ENCODE measurements around the gene DUSP14.
A peak's percentile ranks its signal among the peaks of the same experiment; 100 is the strongest.
"Not testable (repeated sequence)": the region's sequence is repeated elsewhere in the genome, so short reads cannot be mapped to it uniquely, and the experiment has no call there.

The DUSP14 gene

DNA sequence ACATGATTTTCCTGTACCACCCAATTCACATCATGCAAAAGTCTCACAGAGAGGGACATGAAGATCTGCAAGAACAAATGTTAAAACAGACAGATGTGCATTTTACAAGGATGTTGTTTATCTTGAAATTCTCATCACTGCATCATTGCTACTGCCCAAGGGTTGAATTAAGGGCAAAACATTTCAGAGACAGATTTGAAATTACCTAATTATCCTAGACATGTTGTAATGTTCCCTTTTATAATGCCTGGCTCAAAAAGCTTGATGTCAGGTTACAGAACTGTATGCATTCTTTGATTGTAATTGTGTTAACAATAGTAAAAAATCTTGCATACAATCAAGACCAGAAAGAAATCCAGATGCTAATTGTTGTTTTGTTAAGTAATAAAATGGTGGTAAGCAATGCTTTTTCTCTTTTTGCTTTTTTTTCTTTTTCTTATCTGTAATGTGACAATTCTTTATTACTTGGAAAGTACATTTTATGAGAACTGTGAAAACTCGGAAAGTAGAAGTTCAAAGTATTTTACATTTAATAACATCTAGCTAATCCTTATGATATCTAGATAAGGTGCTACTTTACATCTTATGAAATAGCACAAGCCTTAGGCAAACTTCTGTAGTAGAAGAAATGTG, 3.6 kb upstream of the DUSP14 start:
- DNase-seq, result no peak

GRCh38 chr17:37488009-37488604, 1.6 kb upstream of the DUSP14 start:
- no peak for DNase-seq

- DNase-seq, result peak; percentile 57
These were observed 989 bp upstream of the DUSP14 start for GRCh38 chr17:37488607-37489196.

DNA sequence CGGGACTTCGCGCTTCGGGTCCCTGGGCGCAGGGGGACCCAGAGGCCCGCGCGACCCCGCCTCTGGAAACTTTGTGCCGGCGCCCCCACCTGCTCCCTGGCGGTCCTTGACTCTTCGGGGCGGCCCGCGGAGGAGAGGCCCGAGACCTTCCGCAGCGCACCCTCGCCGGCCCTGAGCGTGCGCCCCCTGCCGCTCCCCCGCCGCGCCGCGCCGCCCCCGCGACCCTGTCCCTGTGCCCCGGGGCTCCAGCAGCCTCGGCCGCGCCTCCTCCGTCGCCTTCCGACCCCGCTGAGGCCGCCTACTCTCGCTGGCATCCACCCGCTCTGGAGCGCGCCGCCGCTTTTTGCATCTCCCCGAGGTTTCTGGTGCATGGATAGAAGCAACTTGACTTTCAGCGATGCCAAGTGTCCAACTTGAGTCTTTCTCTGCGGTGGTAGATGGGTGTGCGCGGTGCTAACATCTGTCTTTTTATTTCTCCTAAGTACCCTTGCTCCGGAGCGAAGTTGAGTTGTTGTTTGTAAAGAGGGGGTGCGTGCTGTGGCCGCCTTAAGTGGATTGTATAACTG, 414 bp downstream of the DUSP14 start:
- DNase-seq, result peak; percentile 74

- DNase-seq, result no peak
These were observed 1.2 kb downstream of the DUSP14 start for GRCh38 chr17:37490638-37491614.

GRCh38 chr17:37492167-37492566, 2.5 kb downstream of the DUSP14 start:
- no peak for DNase-seq

GRCh38 chr17:37493249-37494027, 3.7 kb downstream of the DUSP14 start:
- no peak for DNase-seq

DNA sequence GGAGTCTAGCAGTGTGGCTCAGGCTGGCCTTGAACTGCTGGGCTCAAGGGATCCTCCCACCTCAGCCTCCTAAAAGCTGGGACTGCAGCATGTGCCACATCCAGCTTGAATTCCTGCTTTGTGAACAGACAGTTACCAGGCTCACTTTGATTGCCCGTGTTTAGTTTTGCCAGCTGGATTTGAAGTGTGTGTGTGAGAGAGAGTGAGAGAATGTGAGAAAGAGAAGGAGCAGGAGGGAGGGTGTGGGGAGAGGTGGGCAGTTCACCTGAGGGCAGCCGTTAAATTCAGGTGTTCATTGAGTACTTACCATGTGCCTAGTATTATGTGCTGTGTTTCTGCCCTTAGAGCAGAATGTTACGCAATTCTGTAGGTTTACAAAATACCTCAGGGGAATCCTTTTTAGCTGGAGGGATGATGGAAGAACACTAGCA, 4.7 kb downstream of the DUSP14 start:
- DNase-seq, result no peak

GRCh38 chr17:37494971-37495370, 5.3 kb downstream of the DUSP14 start:
- no peak for DNase-seq

GRCh38 chr17:37500378-37500777, 10.7 kb downstream of the DUSP14 start:
- no peak for DNase-seq

DNA sequence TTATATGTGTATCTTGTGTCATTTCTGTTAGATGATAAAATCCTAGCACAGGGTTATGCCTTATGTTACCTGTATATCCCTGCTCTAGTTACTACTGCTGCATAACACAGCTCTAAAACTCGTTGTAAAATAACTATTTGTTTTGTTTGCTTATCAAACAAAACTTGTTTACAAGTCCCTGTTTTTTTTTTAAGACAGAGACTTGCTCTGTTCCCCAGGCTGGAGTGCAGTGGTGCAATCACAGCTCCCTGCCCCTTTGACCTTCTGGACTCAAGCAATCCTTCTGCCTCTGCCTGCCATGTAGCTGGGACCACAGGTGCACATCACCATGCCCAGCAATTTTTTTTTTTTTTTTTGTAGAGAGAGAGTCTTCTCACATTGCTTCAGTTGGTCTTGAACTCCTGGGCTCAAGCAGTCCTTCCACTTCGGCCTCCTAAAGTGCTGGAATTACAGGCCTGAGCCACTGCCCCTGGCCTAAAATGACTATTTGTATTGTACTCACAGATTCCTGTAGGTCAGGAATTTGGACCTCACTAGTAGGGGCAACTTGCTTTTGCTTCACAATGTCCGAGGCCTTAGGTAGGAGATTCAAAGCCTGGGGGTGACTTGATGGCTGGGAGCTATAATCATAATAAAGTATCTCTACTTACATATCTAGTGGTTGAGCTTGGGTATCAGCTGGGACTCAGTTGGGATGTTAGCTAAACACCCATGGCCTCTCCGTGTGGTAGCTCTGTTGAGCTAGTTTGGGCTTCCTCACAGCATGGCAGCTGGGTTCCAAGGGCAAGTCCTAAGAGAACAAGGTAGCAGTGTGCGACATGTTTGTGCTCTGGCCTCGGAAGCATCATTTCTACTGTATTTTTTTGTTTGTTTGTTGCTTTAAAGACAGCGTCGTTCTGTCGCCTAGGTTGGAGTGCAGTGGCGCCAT, 12.6 kb downstream of the DUSP14 start:
- DNase-seq, result no peak

- no peak for DNase-seq
These were observed 13.5 kb downstream of the DUSP14 start for GRCh38 chr17:37503148-37503547.

DNA sequence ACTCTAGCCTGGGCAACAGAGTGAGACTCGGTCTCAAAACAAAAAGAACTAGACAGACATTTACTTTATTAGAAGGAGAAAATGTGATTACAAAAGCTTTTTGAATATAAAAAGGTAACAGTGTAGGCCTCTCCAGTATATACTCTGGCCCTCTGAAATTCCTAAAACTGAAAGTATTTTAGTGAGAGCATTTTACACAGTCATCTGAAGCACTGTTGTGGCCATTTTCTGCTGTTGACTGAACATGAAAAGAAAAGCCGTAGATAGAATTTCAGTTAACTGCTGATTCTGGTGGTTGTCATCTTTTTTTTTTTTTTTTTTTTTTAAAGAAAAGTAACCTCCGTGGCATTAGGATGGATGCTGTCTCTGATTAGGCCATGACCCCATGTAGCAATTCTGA, 15.6 kb downstream of the DUSP14 start:
- no peak for DNase-seq

DNA sequence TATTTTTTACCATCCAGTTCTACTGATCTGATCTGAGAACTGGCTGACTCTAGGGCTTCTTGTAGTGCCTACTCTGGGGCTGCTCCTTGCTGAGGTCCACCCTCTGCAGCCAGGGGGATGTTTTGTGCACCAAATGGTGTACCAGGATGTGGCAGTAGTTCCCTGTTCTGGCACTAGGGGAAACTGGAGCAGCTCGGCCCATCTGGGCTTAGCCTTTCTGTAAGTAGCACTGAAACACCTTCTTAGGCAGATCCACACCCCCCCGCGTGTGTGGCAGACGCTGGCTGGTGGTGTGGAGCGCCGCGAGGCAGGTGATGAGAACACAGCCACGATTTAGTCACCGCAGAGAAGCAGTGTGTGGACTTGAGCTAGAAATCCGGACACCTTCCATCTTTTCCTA, 17.0 kb downstream of the DUSP14 start:
- DNase-seq, result no peak

DNA sequence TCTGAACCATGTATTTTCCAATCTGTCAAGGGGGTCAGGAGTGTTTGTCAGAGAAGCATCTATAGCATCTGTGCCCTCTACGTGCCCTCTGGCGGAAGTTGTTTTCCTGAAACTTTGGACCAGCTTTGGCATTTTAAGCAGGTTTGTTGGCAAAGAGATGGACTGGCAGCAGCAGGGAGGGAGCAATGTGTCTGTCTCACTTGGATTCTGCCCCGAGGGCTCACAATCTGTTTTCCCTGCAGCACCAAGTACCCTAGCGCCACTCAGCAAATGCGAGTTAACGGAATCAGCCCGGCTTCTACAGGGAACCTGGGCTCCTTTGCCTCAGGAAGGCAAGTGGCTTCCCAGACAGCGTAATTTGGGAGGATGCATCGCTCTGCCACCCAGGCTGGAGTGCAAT, 17.4 kb downstream of the DUSP14 start:
- no peak for DNase-seq

- no peak for DNase-seq
These were observed 20.4 kb downstream of the DUSP14 start for GRCh38 chr17:37510056-37510455.

DNA sequence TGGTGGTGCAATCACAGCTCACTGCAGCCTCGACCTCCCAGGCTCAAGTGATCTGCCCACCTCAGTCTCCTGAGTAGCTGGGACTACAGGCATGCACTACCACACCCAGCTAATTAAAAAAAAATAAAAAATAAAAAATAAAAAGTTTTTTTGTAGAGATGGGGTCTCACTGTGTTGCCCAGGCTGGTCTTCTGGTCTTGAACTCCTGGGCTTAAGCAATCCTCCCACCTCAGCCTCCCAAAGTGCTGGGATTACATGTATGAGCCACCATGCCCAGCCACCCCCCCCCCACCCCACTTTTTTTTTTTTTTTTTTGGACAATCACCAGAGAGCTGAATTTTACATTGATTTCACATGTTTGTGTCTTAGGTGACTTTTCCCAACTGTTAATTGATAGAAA, 22.0 kb downstream of the DUSP14 start:
- DNase-seq, result not testable (repeated sequence)

- no peak for DNase-seq
These were observed 22.9 kb downstream of the DUSP14 start for GRCh38 chr17:37512442-37513068.

GRCh38 chr17:37513711-37514110, 24.0 kb downstream of the DUSP14 start:
- DNase-seq, result no peak

DNA sequence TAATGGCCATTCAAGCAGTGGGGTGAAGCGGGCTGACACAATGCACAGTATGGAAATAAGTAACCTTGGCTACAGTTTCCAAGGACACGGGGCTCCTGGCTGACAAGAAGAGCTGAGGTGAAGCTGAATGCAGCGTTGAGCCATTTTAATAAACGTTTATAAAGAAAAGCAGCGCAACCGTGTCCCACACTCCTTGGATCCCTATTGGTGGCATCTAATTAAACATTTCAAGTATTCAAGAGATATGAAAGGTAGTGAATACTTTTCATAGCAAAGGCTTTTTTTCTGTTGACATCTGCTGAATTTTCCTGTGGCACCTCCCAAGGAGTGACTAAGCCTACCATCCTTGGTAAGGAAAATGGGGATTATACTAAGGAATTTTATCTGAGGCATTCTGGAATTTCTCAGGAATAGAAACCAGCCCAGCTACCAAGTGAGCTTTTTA, 26.5 kb downstream of the DUSP14 start:
- no peak for DNase-seq

- no peak for DNase-seq
These were observed 28.2 kb downstream of the DUSP14 start for GRCh38 chr17:37517881-37518280.
